OCI-LY3 (cell line): ENCODE results near the gene CAV1.

Source experiments
- EZH2phosphoT487 ChIP-seq: fragments of 200-600 bp; shearing (Covaris generic); IDR thresholded peaks from 2 replicates; pipeline ENCODE4 v1.6.1; 2018; ENCODE audit warnings: antibody characterized with exemption, mixed run types, low read depth
- TF ChIP-seq, protein P1 (sequence below): fragments of 200-600, 300-600 bp; sonication (generic); IDR thresholded peaks from 2 replicates; pipeline ENCODE4 v1.5.1; 2014; ENCODE audit warnings: antibody characterized with exemption, low read length, low read depth

DNA sequence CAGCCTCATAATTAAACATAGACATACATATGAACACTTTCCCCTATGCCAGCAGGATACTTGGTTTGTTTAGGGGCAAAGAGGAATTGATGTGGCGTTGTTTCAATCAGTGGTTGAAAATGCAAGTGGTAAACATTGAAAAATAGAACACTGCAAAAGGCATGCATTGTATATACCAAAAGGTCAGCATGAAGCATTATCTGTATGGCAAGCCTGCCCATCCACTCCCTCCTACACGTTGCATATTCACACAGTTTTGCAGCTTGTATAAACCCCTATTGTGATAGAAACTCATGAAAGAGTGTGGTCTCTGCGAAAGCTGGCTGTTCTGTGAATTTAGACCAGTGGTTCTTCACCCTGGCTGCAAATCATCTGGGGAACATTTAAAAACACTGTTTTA lies 17.1 kb downstream of the CAV1 start:
- TF ChIP-seq, protein P1, sequence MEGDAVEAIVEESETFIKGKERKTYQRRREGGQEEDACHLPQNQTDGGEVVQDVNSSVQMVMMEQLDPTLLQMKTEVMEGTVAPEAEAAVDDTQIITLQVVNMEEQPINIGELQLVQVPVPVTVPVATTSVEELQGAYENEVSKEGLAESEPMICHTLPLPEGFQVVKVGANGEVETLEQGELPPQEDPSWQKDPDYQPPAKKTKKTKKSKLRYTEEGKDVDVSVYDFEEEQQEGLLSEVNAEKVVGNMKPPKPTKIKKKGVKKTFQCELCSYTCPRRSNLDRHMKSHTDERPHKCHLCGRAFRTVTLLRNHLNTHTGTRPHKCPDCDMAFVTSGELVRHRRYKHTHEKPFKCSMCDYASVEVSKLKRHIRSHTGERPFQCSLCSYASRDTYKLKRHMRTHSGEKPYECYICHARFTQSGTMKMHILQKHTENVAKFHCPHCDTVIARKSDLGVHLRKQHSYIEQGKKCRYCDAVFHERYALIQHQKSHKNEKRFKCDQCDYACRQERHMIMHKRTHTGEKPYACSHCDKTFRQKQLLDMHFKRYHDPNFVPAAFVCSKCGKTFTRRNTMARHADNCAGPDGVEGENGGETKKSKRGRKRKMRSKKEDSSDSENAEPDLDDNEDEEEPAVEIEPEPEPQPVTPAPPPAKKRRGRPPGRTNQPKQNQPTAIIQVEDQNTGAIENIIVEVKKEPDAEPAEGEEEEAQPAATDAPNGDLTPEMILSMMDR, result no peak
- no peak for TF ChIP-seq EZH2phosphoT487
